Measurements from ENCODE around the gene NRARP.
A peak's percentile ranks its signal among the peaks of the same experiment; 100 is the strongest.

NRARP gene

DNA sequence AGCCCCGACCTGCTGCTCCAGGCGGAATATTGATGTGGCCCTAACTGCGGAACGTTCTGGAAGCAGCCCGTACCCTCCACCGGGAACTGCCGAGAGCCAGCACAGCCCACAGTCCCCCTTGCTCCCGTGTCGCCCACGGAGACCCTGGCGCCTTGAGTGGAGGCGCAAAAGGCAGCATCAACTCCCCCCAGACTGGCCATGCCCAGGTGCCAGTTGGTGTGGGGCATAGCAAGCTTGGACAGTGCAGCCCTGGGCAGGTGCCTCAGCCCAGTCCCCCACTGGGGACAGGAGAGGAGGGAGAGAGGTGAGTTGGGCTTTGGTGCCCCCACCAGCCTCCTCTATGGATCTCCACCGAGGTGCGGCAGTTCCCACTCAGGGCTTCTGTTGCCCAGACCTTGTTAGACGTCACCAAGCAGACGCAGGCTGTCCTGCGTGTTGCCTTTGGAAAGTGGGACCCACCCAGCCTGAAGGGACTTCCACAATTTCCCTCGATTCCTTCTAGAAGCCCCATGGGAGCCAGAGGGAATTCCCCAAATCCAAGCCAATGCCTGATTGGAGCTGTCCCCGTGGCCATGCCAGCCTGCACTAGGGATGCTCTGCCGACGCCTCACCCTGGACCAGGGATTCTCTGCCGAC, 19.8 kb upstream of the NRARP start:
- no peak for DNase-seq

DNA sequence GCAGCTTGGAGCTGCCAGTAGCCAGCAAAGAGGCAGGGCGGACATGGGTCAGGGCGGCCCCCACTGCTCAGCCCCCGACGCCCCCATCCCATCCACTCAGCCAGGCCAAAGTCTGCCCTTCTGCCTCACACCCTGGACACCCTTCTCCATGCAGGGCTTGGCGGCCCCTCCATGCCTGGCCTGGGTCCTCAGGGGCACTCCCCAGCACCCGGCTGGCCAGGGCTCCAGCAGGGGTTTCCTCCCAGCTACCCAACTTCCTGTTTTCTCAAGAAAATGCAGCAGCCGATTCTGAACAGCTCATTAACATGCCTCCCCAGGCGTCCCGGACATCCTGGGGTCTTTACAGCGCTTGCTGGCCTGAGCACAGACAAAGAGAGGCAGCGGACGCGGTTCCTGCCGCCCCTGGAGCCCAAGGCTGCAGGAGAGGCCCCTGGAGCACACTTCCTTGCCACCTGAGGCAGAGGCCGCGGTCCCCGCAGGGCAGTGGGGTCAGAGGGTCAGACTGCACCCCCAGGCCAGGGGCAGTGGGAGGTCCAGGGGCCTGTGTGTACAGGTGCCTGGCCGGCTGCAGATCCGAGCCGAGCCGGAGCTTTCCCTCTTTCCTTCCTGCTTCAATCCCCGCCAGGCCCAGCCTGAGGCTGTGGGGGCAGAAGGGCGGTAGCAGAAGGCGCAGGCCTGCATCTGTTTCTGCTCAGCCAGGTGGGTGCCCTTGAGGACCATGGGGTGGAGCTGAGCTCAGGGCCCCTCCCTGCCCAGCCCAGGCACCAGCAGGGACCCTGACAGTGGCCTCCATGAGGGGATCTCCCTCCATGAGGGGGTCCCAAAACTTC, 18.7 kb upstream of the NRARP start:
- peak; percentile 87 for DNase-seq

DNA sequence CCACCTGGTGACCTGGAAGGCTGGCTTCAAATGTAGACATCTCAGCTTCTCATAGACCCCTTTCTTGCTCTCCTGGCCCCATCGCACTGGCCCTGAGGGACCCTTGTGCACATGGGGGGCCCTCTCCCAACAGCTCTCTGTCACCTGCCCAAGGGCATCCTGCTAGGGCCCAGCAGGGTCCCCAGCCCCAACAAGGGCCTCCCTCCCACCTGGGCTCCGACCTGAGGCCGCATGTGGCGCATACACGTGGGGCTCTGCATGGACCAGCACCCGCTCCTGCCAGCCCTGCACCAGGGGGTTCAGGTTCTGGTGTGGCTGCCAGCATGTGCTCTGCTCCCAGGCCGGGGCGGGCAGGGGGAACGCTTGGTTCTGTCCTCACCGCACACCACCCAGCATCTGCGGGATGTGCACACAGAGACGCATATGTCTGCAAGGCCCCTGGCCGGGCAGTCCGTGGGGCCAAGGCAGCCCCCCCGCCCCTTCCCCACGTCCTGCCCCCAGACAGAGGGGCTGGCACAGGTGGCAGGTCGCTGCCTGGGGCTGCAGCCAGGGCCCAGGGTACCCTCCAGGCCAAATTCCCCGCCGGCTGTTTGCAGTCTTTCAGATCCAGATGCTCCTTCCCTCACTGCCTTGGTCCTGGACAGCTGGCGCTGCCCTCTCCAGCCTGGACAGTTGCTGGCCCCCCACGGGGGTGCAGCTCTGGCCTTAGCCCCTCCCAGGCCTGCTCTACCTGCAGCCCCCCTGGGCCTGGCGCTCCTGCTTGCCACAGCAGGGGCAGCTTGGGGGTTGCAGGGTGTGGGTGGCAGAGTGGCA, 17.9 kb upstream of the NRARP start:
- no peak for DNase-seq

DNA sequence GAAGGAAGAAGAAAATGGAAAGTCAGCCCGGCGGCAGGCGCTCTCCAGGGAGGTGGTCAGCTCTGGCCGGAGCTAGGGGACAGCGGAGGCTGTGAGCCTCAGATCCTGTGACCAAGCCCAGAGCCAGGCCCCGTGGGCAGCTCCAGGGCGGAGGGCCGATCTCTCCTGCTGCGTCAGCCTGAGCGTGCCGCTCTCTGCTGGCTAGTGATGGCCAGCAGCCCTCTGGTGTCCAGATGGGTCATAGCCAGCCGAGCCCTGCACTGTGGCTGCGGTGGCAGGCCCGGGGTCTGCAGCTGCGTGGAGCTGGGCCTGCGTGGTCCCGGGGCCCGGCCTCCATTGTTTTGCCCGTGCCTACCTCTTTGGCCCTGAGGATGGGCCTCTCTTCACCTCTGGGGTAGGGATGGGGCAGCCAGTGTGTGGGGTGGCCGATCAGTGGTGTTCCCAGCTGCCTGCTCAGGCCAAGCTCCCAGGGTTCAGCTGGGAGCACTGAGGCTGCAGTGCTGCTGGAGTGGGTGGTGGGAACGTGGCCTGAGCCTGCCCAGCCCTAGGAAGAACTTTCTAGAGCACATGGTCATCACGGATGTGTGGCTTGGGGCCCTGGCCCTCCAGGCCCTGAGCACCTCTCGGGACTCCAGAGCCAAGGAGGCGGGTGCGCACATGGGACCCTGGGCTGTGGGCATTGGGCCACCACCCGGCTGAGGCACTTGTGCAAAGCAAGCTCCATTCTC, 17.1 kb upstream of the NRARP start:
- no peak for DNase-seq

- DNase-seq, result no peak
Measured at GRCh38 chr9:137318602-137319001, 16.5 kb upstream of the NRARP start.

GRCh38 chr9:137317718-137318511, 15.8 kb upstream of the NRARP start:
- DNase-seq, result no peak

GRCh38 chr9:137317021-137317717, 15.1 kb upstream of the NRARP start:
- no peak for DNase-seq

DNA sequence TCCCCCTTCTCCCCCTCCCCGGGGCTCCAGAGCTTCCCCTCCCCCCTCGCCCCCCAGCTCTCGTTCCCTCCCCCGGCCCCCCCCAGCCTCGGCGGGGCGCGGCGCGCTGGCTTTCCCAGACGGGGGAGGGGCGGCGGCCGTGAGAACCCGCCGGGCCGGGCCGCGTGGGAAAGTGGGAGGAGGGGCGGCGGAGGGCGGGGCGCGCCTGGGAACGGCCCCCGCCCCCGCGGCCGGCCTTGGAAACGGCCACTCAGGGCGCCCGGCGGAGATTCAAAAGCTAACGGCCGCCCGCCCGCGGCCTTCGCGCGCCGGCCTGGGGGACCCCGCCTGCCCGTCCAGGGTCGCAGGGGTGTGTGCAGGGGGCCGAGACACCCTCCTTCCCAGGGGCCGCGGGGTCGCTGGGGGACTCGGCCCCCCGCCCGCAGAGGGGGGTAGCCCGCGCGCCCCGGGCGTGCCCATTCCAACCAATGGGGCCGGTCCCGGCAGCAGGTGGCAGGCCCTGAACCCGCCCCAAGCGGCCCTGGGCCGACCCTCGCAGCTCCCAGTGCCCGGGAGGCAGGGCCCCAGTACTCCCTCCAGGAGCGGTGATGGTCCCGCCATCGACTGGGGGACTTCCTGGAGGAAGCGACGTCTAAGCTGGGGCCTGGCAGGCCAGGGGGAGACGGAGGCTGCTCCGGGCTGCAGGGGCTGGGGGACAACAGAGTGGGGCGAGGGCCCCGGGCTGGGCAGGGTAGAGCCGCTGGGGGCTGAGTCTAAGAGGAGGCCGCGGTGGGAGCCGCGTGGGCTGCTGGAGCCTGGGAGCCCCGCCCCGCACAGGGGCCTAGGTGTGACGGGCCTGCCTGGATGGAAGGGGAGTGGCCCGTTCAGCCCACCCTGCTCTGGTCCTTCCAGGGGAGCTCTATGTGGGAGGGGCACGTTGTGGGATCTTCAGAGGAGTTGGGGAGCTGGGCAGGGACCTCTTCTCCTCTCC, 14.2 kb upstream of the NRARP start:
- DNase-seq, result peak; percentile 92

DNA sequence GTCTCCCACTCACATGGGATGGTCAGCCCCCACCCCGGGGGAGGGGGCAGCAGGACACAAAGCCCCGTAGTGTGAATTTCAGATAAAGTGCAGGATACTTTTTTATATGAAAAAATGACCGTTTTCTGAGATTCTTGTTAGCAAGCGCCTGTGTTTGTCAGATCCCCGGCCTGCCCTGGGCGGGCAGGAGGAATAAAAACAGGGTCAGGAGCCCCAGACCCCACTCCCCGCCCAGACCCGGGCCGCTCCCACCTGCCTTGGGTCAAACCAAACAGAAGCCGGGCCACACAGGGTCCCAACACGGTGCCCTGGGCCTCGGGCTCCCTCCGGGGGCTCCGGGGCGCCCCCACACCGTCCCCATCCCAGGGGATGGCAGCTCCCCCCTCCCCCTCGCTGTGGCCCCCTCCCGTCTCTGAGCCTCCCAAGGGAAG, 13.5 kb upstream of the NRARP start:
- DNase-seq, result no peak

DNA sequence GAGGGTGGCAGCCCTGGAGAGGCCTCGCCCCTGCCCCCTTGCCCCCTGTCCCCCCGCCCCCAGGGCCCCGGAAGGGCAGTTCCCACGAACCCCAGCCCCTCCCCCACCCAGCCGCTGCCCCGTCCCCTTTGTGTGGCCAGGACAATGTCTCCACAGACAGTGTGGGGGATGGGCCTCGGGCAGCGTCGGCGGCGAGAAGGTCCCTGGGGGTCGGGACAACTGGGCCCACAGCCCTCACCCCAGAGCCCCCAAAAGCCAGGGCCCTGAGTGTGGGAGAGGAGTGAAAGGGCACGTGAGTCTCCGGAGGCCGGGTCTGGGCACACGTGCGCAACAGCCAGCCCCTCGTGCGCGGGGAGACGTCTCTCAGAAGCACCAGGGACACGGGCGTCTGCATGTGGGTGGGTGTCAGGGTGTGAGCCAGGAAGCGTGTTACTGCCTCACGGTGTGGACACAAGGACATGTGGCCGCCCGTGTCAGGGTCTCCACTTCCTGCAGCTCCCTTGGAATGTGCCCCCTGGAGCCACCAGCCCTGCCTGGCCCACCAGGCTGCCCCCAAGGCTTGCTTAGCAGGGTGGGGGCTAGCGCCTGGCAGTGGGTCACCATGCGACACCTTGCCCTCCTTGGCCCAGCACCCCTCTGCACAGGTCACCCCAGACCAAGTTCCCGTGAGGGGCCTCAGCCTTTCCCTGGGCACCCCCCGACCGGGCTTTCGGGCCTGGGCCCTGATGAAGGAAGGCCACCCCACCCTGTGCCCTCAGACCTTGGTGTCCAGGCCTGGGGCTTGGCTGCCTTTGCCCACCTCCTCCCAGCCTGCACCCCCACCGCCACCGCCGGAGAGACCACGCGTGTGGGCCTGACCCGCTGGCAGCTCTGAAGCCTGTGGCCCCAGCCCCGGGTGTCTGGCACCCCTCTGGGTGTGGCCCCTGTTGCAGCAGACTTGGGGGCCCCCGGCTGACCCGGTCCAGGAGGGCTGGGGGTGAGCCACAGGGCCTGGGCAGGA, 12.8 kb upstream of the NRARP start:
- DNase-seq, result no peak

GRCh38 chr9:137313956-137314560, 12.0 kb upstream of the NRARP start:
- no peak for DNase-seq

- no peak for DNase-seq
Measured at GRCh38 chr9:137313326-137313936, 11.4 kb upstream of the NRARP start.

- no peak for DNase-seq
Measured at GRCh38 chr9:137312852-137313325, 10.8 kb upstream of the NRARP start.

- DNase-seq, result no peak
Measured at GRCh38 chr9:137311986-137312851, 10.1 kb upstream of the NRARP start.

- peak; percentile 87 for DNase-seq
Measured at GRCh38 chr9:137311171-137311985, 9.3 kb upstream of the NRARP start.

Data from NCI-H69 (cell line).